Hematopoietic multipotent progenitor cell treated with erythropoietin and hydrocortisone succinate and interleukin-3 and kit ligand, for 17 days (in vitro differentiated cells): ENCODE data around the gene DLX4.

Experiments
- DNase-seq: peaks from one replicate; pipeline ENCODE4 v3.0.0-alpha.2; 2015; ENCODE audit warnings: low spot score

Gene DLX4

GRCh38 chr17:49987290-49987585 lies 18.2 kb downstream of the DLX4 start:
- DNase-seq, result no peak

GRCh38 chr17:49987681-49988441 lies 18.9 kb downstream of the DLX4 start:
- no peak for DNase-seq

- DNase-seq, result no peak
Measured at GRCh38 chr17:49989518-49989880, 20.5 kb downstream of the DLX4 start.

- no peak for DNase-seq
Measured at GRCh38 chr17:49990331-49990730, 21.3 kb downstream of the DLX4 start.

- DNase-seq, result no peak
Measured at GRCh38 chr17:49990921-49991320, 21.9 kb downstream of the DLX4 start.

GRCh38 chr17:49991409-49991808 lies 22.4 kb downstream of the DLX4 start:
- no peak for DNase-seq

- DNase-seq, result no peak
Measured at GRCh38 chr17:49992191-49992932, 23.4 kb downstream of the DLX4 start.

GRCh38 chr17:49992933-49993422 lies 24.0 kb downstream of the DLX4 start:
- DNase-seq, result no peak

GRCh38 chr17:49993423-49994060 lies 24.6 kb downstream of the DLX4 start:
- no peak for DNase-seq

- no peak for DNase-seq
Measured at GRCh38 chr17:49994085-49995054, 25.4 kb downstream of the DLX4 start.

- no peak for DNase-seq
Measured at GRCh38 chr17:49995055-49995738, 26.2 kb downstream of the DLX4 start, which contains the start of gene DLX3. DLX3 (minus strand) TSS chr17:49995224; CDS start chr17:49994998, 226 bp downstream.

- DNase-seq, result no peak
Measured at GRCh38 chr17:49996121-49996494, 27.1 kb downstream of the DLX4 start.

GRCh38 chr17:49996495-49997300 lies 27.7 kb downstream of the DLX4 start:
- DNase-seq, result peak; percentile 25

GRCh38 chr17:49997301-49997650 lies 28.3 kb downstream of the DLX4 start:
- DNase-seq, result no peak

GRCh38 chr17:49997773-49998703 lies 29.0 kb downstream of the DLX4 start:
- peak; percentile 87 for DNase-seq

GRCh38 chr17:49998836-49999511 lies 30.0 kb downstream of the DLX4 start:
- no peak for DNase-seq

- no peak for DNase-seq
Measured at GRCh38 chr17:50003911-50004310, 34.9 kb downstream of the DLX4 start.

GRCh38 chr17:50009282-50009681 lies 40.3 kb downstream of the DLX4 start:
- DNase-seq, result no peak

- DNase-seq, result no peak
Measured at GRCh38 chr17:50013079-50013478, 44.1 kb downstream of the DLX4 start.
